ENCODE results near the gene SEC14L1. TPM values are rescaled to one million over a fixed set of nuclear protein-coding genes. Genes with fewer than 3 reads are reported as not detected.

SEC14L1 gene
- total and polyA plus RNA-seq, 2 of the 8 experiments (the other 6 are each of a cell fraction or from before 2014, with no cell fraction given): 27.2 to 74.4 TPM

DNA sequence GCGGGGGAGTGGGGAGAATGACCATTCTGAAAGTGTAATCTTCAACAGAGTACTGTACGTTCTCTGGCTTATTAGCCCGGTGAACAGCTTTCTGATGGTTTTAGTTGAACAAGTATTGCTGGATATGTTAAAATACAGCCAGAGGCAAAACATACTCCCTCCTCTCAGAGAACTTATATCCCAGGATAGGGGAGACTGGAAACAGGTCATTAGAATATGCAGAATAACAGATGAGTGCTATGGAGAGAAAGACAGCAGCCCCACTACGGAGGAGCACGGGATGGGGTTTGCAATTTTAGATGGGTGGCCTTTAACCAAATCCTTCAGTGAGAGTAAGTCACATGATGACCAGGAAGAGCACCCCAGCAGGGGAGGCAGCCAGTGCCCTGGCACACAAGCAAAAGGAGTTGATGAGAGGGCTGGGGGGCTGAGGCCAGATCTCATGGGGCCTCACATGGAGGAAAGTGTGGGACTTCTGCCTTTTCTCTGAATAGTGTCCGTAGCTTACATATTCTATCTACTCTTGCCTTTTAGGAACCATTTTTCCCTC, 43.1 kb upstream of the SEC14L1 start (continued):
- TF ChIP-seq BCL11A (IDR thresholded peaks at IDR 0.05; ENCODE audit: low read depth in 2 of 2, low read length in 2 of 2) (no peak), SUZ12 (IDR thresholded peaks at IDR 0.05; ENCODE audit: low read length) (no peak), RNF2 (IDR thresholded peaks at IDR 0.05; ENCODE audit: borderline replicate concordance, low read depth, low read length, missing control alignments, poor library complexity, severe bottlenecking) (no peak), SP2 (IDR thresholded peaks at IDR 0.05; ENCODE audit: low read length) (no peak), RBBP5 (IDR thresholded peaks at IDR 0.05; ENCODE audit: borderline replicate concordance, low read depth, low read length) (no peak), SP4 (IDR thresholded peaks at IDR 0.05; ENCODE audit: low read length) (no peak), FOSL1 (IDR thresholded peaks at IDR 0.05; ENCODE audit: insufficient read depth, low read depth, low read length) (no peak)
